HG03066 (cell line): Measurements from ENCODE around the gene AFDN.

Source experiments
- ATAC-seq: cut with Tn5 transposase; IDR thresholded peaks from one replicate; pipeline ENCODE4 v1.9.1; 2021; ENCODE audit warnings: low read depth; ENCODE audit not compliant: unreplicated experiment

AFDN gene

DNA sequence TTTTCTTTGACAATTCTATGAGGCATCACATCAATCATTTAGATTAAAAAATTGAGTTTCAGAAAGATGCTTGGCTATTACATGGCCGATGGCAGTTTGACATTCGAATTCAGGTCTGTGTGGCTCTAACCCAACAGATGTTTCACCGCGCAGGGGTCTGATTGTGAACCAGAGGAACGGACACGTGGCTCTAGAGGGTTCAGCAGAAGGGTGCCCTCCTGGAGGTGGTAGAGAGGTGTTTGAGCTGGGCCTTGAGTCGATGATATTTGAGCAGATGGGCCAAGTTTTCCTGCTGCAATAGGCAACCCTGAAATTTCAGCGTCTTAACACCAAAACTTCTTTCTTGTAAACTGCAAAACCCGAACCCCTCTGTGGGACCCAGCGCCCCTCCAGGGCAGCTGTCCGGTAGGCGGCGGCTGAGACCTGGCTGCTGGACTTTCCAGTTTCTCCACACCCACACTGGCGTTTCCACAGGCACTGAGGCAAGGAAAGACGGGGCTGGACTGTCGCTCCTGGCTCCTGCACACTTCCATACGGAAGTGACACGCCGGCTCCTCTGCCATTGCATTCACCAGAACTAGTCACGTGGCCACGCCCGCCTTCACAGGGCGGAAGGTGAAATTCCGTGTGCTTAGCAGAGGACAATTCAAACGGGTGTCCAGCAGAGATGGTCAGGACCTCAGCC lies 11.3 kb upstream of the AFDN start:
- ATAC-seq: no peak

- no peak for ATAC-seq
These were observed 9.7 kb upstream of the AFDN start for GRCh38 chr6:167817016-167817415.

DNA sequence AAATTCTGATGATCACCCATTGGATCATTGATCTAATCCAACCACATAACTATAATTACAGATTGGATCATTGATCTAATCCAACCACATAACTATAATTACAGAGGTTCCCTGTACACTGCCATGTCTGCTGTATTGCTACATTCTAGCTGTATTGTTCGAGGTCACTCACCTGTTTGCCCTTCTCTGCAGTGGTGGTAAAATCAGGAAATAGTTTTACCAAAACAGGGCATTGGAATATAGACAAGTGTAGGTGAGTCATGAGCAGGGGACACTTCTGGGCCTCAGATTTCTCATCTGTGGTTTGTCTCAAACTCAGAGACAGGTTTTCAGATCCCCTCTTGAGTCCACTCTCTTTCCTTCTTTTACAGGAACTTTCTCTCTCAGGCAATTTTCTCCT lies 9.0 kb upstream of the AFDN start:
- ATAC-seq: no peak

GRCh38 chr6:167819576-167819975 lies 7.1 kb upstream of the AFDN start:
- ATAC-seq: no peak

DNA sequence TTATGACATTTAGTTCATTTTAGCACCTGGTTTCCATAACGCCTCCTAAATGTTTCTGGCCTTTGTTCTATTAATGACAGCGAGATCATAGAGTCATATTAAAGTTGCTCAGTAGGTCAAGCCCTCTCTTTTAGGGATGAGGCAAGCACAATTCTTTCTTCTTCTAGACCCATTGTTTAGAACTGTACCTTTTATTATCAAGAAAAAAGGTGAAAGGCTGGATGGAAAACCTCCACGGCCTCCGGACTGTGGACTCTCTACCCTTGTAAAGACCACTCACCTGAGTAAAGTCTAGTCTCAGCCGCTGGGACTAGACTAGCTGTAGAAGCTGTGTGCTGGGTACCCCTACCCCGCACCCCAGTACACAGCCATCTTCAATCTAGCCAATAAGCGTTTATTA lies 6.0 kb upstream of the AFDN start:
- ATAC-seq: no peak

DNA sequence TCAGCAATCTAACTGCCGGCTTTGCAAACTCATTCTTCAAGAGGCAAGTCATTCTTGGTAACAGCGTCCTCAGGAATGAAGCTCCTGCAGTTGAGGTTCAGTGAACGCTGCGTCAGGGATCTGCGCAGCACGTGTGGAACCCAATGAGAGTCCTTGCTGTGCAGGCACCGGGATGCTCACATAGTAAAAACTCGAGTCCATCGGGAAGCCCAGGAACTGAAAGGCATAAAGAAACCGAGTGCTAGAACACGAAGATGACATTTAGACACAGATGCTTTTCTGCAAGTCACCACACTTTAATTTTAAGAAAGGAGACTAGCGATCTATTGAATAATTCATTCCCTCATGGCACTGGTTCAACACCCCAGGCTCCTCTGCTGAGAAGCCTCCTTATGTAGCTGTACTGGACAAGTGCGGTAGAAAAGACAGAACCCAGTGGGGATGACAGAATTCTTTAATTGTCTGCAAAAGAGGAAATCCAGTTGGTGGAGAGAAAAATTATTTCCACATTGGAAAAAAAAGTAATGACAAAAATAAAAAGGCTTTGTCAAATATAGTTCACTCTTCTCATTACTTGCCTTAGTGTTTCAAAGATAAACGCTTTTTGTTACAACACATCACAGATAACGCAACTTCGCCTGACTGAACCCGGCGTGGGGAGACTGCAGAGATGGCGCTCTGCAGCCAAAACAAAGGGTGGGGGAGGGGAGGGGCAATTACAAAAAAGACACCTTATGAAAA lies 1.9 kb upstream of the AFDN start:
- no peak for ATAC-seq

- no peak for ATAC-seq
These were observed 1.1 kb upstream of the AFDN start for GRCh38 chr6:167825332-167826229.

DNA sequence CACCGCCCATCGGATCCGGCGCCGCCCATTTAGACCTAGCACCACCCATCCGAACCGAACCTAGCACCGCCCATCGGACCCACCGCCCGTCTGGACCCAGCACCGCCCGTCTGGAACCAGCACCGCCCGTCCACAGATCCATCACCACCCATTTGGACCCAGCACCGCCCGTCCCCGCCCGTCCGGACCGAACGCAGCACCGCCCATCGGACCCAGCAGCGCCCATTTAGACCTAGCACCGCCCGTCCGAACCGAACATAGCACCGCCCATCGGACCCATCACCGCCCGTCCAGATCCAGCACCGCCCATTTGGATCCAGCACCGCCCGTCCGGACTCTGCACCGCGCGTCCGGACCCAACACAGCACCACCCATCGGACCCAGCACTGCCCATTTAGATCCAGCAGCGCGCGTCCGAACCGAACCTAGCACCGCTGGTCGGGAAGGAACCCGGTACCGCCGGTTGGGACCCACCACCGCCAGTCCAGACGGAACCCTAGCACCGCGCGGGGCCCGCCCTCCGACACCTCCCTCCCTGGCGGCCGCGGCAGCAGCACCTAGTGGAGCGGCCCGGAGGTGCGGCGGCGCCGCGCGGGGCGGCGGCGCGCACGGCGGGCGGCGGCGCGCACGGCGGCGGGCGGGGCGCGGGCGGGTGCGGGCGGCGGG lies 348 bp upstream of the AFDN start:
- peak; percentile 59 for ATAC-seq

DNA sequence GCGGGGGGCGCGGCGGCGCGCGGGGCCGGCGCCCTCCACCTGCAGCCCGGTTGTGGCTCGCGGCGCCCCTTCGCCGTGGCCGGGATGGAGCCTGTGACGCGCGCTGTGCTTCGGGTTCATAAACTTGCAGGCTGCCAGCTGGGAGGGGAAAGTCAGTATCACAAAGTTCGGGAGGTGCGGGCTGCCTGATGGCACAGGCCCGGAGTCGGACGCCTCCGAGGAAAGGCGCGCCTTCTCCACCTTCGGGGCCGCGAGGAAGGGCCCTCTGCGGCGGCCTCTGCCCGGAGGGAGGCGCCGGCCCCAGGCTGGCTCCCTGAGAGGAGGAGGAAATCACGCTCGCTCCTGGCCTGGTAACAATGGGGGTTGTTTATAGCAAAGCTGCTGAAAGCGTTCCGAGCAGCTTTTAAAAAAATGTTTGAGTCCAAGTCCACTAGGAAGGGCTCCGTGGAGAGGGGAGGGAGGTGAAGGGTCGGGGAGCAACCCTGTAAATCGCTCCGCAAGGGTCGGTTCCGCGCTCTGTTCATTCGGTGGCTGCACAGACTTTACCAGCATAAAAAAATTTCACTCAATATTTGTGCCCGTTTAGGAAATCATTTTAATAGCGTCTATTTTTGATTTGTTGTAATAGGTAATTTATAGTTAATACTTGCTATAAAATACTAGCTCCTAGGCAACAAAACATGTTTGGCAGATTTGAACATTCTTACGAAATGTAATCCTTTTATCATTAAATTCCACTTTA lies 1.0 kb downstream of the AFDN start:
- no peak for ATAC-seq

- no peak for ATAC-seq
These were observed 1.7 kb downstream of the AFDN start for GRCh38 chr6:167828325-167828956.

- ATAC-seq: no peak
These were observed 2.8 kb downstream of the AFDN start for GRCh38 chr6:167829513-167829912.

DNA sequence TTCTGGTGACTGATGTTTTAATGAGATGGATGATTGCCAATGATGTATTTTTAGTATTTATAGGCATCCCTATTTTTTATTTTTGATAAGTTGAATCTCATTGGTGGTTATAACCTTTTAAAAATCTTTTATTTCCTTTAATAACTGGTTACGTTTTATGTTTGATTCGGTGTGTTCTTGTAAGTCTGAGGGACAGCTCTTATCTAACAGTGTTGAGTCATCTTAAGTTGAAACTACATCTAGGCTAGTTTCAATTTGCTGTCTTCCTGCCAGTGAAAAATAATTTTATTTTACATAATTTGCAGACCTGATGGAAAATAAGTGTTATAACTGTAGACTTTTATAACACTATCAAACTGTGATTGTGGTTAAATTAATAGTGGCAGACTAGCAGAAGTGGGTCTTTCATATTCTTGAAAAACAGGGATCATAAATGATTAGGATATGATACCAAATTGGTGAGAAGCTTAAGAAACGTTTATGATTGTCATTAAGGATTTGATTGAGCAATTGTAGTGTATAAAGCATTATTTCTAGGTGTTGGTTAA lies 4.6 kb downstream of the AFDN start:
- ATAC-seq: no peak

- ATAC-seq: no peak
These were observed 6.0 kb downstream of the AFDN start for GRCh38 chr6:167832497-167833395.

- ATAC-seq: no peak
These were observed 6.7 kb downstream of the AFDN start for GRCh38 chr6:167833396-167833763.

- no peak for ATAC-seq
These were observed 8.5 kb downstream of the AFDN start for GRCh38 chr6:167835260-167835659.

- no peak for ATAC-seq
These were observed 10.0 kb downstream of the AFDN start for GRCh38 chr6:167836721-167837120.

GRCh38 chr6:167838207-167838748 lies 11.6 kb downstream of the AFDN start:
- no peak for ATAC-seq

GRCh38 chr6:167839343-167839742 lies 12.6 kb downstream of the AFDN start:
- ATAC-seq: no peak
